ENCODE data around the gene DDN.

GRCh38 chr12:48969160-48969771, 29.9 kb downstream of the DDN start:
- TF ChIP-seq CTCF (IDR thresholded peaks at IDR 0.05), result no peak
- TF ChIP-seq POLR2A (IDR thresholded peaks at IDR 0.05), result no peak

All from Peyer's patch (tissue), 4 donors.